ENCODE measurements around the gene C22orf15.
A peak's percentile ranks its signal among the peaks of the same experiment; 100 is the strongest.

Gene C22orf15

DNA sequence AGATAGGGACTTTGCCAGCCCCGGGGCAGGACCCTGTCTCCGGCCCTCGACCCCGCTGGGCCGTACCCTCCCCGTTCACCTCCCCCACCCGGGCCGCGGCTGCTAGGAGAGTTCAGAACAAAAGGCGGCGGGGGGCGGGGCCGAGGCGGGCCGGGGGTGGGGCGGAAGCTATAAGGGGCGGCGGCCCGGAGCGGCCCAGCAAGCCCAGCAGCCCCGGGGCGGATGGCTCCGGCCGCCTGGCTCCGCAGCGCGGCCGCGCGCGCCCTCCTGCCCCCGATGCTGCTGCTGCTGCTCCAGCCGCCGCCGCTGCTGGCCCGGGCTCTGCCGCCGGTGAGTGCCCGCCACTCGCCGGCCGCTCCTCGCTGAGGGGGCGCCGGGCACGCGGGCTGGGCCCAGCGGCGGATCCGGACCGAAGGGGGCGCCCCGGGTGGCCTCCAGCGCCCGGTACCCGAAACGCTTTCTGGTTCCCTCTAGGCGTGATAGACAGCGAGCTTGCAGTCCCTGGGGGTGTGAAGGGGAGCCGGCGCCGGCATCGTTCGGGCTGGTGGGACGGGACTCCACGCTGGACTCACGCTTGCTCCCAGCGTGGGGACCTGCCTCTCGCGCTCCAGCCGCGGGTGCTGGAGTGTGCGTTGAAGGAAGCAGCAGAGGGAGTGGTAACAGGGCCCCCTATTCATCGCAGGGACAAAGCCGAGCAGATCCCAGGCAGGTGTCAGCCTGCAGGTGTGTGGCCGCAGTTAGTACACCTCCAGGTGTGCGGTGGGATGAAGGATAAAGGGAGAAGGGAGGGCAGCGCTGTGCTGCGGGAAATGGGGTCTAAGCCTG, 10.1 kb downstream of the C22orf15 start, which contains the start of gene MMP11:
TSS of gene MMP11 (plus strand) at position 201 of the 825 bp plus-strand sequence. CDS start at position 223, 22 bp downstream.
- peak; percentile 91 for DNase-seq (ENCODE audit: low spot score)

- DNase-seq (ENCODE audit: low spot score): no peak
Observed at GRCh38 chr22:23773483-23774113, 10.8 kb downstream of the C22orf15 start.

GRCh38 chr22:23774114-23774921, 11.5 kb downstream of the C22orf15 start:
- DNase-seq (ENCODE audit: low spot score): no peak

- DNase-seq (ENCODE audit: low spot score): peak; percentile 79
Observed at GRCh38 chr22:23774922-23775436, 12.2 kb downstream of the C22orf15 start.

GRCh38 chr22:23775779-23776375, 13.1 kb downstream of the C22orf15 start:
- no peak for DNase-seq (ENCODE audit: low spot score)

DNA sequence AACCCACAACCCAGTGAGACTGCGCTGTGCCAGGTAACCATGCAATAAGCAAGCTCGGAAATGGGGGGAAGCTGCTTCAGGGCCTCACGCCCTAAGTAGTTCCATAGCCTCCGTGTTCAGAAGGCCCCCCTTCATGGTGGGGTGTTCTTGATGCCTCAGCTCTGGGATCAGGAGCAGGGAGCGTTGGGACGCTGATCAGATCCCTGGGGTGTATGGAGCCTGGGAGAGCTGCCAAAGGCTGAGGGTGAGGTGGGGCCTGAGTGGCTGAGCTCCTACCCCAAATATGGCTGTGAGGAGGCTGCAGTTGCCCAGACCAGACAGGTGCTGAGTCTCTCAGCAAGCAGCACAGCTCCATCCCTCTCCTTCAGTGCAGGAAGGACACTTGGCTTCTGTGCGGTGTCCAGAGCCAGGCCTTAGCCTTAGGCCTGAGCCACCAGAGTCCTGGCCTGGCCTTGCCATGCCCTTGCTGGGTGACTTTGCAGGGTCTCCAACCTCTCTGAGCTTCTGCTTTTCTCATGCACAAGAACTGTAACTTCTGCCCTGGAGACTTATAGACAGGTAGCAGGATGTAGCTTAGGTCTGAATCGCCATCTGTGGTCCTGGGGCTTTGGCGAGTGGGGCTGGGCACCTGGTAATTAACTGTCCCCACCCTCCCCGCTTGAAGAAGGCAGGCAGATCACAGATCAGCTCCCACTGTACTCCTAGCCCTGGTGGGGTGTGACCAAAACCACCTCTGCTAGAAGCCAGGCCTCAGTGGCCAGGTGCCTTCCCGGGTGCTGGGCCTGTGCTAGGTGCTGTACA, 15.2 kb downstream of the C22orf15 start:
- DNase-seq (ENCODE audit: low spot score): no peak

GRCh38 chr22:23778577-23778900, 15.7 kb downstream of the C22orf15 start:
- no peak for DNase-seq (ENCODE audit: low spot score)

GRCh38 chr22:23779083-23779482, 16.3 kb downstream of the C22orf15 start:
- DNase-seq (ENCODE audit: low spot score): no peak

DNA sequence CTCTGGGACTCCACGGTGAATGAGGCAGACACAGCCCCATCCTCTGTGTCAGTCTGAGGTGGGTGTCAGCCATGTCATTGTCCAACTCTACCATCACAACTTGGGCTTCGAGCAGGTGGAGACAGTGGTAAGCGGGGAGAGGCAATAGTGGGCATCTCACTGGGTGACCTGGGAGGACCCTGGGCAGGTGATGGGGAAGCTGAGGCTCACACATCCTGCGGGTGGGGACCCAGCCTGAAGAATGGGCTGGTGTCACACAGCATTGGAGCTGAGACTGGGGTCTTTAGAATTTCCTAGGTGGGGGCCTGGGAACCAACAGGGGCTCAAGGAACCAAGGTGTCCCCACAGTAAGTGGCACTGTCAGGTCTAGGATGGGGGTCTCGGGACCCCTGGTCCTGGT, 16.9 kb downstream of the C22orf15 start:
- DNase-seq (ENCODE audit: low spot score): no peak

DNA sequence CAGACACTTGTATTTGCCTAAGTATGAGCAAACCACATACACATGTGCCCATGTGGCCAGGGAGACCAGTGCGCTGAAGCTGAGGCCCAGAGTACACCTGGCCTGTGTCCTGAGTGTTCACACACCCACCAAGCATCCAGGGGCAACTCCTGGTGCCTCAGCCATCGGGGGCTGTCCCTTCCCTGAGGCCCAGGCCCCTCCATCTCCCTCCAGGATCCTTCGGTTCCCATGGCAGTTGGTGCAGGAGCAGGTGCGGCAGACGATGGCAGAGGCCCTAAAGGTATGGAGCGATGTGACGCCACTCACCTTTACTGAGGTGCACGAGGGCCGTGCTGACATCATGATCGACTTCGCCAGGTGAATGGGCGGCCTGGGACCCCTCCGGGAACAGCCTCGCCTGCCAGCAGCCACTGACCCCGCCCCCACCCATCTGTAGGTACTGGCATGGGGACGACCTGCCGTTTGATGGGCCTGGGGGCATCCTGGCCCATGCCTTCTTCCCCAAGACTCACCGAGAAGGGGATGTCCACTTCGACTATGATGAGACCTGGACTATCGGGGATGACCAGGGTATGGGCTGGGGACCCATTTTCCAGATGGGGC, 17.5 kb downstream of the C22orf15 start:
- DNase-seq (ENCODE audit: low spot score): no peak

GRCh38 chr22:23781065-23781464, 18.3 kb downstream of the C22orf15 start:
- DNase-seq (ENCODE audit: low spot score): no peak

GRCh38 chr22:23781511-23782183, 18.9 kb downstream of the C22orf15 start:
- peak; percentile 91 for DNase-seq (ENCODE audit: low spot score)

DNA sequence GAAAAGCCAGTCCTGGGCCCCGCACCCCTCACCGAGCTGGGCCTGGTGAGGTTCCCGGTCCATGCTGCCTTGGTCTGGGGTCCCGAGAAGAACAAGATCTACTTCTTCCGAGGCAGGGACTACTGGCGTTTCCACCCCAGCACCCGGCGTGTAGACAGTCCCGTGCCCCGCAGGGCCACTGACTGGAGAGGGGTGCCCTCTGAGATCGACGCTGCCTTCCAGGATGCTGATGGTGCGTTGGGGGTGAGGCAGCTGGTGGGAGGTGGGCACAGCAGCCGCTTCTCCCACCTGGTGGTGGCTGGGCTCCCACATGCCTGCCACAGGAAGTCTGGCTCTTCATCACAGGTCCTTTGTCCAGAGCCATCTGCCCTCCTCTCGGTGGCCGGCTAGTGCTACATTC, 19.5 kb downstream of the C22orf15 start:
- DNase-seq (ENCODE audit: low spot score): no peak

DNA sequence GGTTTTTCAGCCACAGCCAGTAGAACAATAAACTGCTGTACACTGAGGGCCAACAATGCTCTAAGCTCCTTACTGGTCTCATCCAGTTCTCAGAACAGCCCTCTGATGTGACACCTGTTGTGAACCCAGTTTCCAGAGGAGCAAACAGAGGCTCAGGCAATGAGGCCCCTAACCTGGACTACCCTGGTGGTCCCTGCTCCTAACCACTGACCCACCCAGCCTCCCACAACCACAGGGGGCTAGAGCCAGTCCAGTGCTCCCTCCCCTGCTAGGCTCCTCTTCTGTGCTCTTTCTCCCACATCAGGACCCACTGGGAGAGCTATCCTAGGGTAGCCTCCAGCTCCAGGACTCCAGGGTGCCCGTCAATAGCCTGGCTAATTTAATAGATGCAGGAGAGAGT, 19.9 kb downstream of the C22orf15 start:
- no peak for DNase-seq (ENCODE audit: low spot score)

DNA sequence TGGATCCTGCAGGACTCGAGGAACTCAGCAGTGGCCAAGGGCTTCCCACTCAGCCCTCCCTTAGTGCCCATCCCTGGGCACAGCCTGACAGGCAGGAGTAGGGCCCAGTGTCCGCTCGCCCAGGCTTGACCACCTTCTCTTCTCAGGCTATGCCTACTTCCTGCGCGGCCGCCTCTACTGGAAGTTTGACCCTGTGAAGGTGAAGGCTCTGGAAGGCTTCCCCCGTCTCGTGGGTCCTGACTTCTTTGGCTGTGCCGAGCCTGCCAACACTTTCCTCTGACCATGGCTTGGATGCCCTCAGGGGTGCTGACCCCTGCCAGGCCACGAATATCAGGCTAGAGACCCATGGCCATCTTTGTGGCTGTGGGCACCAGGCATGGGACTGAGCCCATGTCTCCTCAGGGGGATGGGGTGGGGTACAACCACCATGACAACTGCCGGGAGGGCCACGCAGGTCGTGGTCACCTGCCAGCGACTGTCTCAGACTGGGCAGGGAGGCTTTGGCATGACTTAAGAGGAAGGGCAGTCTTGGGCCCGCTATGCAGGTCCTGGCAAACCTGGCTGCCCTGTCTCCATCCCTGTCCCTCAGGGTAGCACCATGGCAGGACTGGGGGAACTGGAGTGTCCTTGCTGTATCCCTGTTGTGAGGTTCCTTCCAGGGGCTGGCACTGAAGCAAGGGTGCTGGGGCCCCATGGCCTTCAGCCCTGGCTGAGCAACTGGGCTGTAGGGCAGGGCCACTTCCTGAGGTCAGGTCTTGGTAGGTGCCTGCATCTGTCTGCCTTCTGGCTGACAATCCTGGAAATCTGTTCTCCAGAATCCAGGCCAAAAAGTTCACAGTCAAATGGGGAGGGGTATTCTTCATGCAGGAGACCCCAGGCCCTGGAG, 20.7 kb downstream of the C22orf15 start:
- DNase-seq (ENCODE audit: low spot score): no peak

DNA sequence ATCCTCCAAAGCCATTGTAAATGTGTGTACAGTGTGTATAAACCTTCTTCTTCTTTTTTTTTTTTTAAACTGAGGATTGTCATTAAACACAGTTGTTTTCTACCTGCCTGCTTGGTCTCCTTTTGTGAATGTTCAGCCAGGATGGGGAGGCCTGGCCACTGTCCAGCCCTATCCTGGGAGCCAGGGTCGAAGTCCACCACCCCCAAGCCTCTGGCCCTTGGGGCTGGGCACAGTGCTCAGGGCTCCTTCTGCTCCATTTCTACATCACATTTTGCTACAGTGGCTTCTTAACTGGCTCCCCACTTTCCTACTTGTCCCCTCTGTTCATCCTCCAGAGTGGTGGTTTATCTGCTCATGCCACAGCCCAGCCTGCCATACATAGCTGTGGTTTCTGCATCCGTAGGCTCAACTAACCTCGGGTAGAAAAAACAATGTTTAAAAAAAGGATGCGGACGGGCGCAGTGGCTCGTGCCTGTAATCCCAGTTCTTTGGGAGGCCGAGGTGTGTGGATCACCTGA, 21.5 kb downstream of the C22orf15 start:
- DNase-seq (ENCODE audit: low spot score): no peak

GRCh38 chr22:23786261-23786710, 23.5 kb downstream of the C22orf15 start:
- no peak for DNase-seq (ENCODE audit: low spot score)

GRCh38 chr22:23786752-23787599, 24.2 kb downstream of the C22orf15 start, which contains the start of gene SMARCB1:
Gene SMARCB1 (plus strand): TSS chr22:23786966. CDS start chr22:23787170, 204 bp downstream.
- DNase-seq (ENCODE audit: low spot score): peak; percentile 99
